IMR-90 (cell line): ENCODE data around the gene SPTB.

Experiments used
- CTCF ChIP-seq: conservative IDR thresholded peaks from 2 replicates; pipeline ENCODE4 v1.5.1; 2012; ENCODE audit warnings: mild to moderate bottlenecking, low read depth, low read length, improper control_type of control experiment
- POLR2A ChIP-seq: IDR thresholded peaks from 2 replicates; pipeline ENCODE4 v1.6.1; 2012; ENCODE audit warnings: mild to moderate bottlenecking, low read depth, low read length
- RAD21 ChIP-seq: IDR thresholded peaks from 2 replicates; pipeline ENCODE4 v1.6.1; 2012; ENCODE audit warnings: low read length, improper control_type of control experiment
- RFX5 ChIP-seq: IDR thresholded peaks from 2 replicates; pipeline ENCODE4 v1.8.0; 2012; ENCODE audit warnings: low read depth, mild to moderate bottlenecking, low read length, moderate library complexity

GRCh38 chr14:64848239-64848638 is 31.5 kb downstream of the SPTB start:
- TF ChIP-seq POLR2A (no peak), CTCF (no peak), RAD21 (no peak), RFX5 (no peak)
